ENCODE measurements around the gene PFKP.
"Not testable (repeated sequence)": the region's sequence is repeated elsewhere in the genome, so short reads cannot be mapped to it uniquely, and the experiment has no call there.

The PFKP gene

GRCh38 chr10:3046981-3047547, 20.3 kb upstream of the PFKP start:
- DNase-seq (ENCODE audit: low read depth): no peak

DNA sequence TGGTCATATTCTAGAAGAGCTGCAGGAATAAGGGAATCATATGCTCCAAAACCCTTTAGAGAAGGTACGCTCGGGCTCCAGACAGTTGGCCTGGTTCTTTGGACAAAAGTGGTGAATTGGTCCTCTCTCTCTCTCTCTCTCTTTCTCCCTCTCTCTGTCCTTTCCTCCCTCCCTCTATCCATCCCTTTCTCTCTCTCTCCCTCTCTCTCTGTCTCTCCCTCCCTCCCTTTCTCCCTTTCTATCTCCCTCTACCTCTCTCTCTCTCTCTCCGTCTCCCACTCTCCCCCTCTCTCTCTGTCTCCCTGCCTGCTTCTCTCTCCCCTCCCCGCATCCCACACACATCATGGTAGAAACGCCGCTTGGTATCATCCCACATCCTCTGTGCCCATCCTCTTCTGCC, 19.8 kb upstream of the PFKP start:
- no peak for DNase-seq (ENCODE audit: low read depth)

GRCh38 chr10:3048119-3049019, 19.0 kb upstream of the PFKP start:
- peak; percentile 72 for DNase-seq (ENCODE audit: low read depth)

DNA sequence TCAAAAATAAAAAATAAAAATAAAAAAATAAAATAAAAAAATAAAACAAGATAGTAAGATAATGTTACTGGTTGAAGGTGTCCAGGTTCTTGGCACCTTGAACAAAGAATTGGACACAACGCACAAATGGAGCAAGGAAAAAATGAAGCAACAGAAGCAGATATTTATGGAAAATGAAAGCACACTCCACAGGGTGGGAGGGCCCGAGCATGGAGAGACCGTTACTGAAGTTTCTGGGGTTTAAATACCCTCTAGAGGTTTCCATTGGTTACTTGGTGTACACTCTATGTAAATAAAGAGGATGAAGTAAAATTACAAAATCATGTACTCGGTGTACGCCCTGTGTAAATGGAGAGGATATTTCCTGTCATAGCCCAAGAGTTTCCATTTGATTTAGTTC, 15.7 kb upstream of the PFKP start:
- DNase-seq (ENCODE audit: low read depth): no peak

- DNase-seq (ENCODE audit: low read depth): no peak
Measured at GRCh38 chr10:3053155-3053554, 14.2 kb upstream of the PFKP start.

- DNase-seq (ENCODE audit: low read depth): no peak
Measured at GRCh38 chr10:3054183-3054850, 13.0 kb upstream of the PFKP start.

DNA sequence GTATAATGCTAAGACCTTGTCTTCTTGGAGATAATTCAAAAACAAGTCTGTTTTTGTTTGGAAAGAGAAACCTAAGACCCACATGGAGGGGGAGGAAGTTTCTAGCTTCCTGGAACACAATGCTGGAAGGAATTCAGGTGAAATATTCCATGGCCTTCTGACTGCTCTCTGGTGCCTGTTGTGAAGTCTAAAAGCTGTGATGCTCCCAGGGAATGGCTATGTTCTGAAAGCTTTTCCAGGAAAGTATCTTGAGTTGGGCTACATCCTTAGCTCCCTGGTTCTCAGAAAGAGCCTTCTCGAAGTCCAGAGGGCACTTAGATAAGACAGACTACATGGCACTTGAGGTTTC, 12.5 kb upstream of the PFKP start:
- no peak for DNase-seq (ENCODE audit: low read depth)

- DNase-seq (ENCODE audit: low read depth): no peak
Measured at GRCh38 chr10:3056280-3057037, 10.9 kb upstream of the PFKP start.

GRCh38 chr10:3057946-3058345, 9.4 kb upstream of the PFKP start:
- no peak for DNase-seq (ENCODE audit: low read depth)

DNA sequence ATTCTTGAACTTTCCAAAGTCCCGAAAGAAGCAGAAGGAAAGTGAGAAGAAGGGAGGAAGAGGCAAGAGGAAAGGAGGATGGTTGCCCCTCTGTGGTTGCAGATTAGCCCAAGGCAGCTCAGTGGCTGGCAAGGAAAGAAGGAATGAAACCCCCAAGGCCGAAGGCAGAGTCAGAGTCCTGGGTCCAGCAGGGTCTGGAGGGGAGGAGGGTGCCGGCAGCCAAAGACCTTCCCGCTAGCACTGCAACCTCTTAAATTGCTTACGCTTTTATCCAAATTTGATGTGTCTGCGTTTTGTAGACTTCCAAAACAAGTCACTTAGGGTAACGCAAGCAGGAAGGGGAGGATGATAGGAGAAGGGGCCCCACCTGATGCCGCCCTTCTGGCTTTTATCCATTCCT, 7.4 kb upstream of the PFKP start:
- DNase-seq (ENCODE audit: low read depth): no peak

DNA sequence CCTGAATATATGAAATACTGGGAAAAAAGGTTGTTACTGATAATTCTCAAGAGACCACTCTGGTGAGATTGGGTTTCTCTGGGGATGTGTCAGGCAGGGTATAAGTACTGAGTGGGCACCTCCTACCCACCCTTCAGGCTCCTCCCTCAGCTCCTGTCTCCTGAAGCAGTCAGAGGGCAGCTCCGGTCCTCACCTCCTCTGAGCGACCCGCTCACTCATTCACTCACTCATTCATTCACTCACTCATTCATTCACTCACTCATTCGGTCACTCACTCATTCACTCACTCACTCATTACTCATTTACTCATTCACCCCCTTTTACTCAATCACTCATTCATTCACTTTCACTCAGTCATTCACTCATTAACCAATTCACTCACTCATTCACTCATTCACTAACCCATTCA, 6.9 kb upstream of the PFKP start:
- no peak for DNase-seq (ENCODE audit: low read depth)

DNA sequence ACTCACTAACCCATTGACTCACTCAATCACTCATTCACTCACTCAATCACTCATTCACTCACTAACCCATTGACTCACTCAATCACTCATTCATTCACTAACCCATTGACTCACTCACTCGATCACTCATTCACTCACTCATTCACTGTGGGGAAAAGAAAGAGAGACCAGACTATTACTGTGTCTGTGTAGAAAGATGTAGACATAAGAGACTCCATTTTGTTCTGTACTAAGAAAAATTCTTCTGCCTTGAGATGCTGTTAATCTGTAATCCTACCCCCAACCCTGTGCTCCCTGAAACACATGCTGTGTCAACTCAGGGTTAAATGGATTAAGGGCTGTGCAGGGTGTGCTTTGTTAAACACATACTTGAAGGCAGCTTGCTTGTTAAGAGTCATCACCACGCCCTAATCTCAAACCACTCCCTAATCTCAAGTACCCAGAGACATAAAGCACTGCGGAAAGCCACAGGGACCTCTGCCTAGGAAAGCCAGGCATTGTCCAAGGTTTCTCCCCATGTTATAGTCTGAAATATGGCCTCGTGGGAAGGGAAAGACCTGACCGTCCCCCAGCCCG, 5.9 kb upstream of the PFKP start:
- DNase-seq (ENCODE audit: low read depth): not testable (repeated sequence)

DNA sequence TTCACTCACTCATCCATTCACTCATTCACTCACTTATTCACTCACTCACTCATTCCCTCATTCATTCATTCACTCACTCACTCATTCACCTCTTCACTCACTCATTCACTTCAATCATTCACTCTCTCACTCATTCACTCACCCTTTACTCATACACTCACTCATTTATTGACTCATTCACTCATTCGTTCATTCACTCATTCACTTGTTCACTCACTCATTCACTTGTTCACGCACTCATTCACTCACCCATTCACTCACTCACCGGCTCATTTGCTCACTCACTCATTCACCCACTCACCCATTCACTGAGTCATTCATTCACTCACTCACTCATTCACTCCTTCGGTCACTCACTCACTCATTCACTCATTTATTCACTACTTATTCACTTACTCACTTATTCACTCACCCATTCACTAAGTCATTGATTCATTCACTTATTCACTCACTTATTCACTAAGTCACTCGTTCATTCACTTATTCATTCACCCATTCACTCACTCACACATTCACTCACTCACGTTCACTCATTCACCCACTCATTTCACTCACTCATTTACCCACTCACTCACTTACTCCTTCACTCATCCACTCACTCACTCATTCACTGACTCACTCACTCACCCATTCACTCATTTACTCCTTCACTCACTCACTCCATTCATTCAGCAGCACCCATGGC, 4.7 kb upstream of the PFKP start:
- no peak for DNase-seq (ENCODE audit: low read depth)

- DNase-seq (ENCODE audit: low read depth): no peak
Measured at GRCh38 chr10:3064423-3064822, 2.9 kb upstream of the PFKP start.

GRCh38 chr10:3065622-3066021, 1.7 kb upstream of the PFKP start:
- DNase-seq (ENCODE audit: low read depth): no peak

- DNase-seq (ENCODE audit: low read depth): no peak
Measured at GRCh38 chr10:3066317-3067117, 831 bp upstream of the PFKP start.

GRCh38 chr10:3067859-3068179, 471 bp downstream of the PFKP start:
- DNase-seq (ENCODE audit: low read depth): no peak

- no peak for DNase-seq (ENCODE audit: low read depth)
Measured at GRCh38 chr10:3068201-3068967, 1.0 kb downstream of the PFKP start.

DNA sequence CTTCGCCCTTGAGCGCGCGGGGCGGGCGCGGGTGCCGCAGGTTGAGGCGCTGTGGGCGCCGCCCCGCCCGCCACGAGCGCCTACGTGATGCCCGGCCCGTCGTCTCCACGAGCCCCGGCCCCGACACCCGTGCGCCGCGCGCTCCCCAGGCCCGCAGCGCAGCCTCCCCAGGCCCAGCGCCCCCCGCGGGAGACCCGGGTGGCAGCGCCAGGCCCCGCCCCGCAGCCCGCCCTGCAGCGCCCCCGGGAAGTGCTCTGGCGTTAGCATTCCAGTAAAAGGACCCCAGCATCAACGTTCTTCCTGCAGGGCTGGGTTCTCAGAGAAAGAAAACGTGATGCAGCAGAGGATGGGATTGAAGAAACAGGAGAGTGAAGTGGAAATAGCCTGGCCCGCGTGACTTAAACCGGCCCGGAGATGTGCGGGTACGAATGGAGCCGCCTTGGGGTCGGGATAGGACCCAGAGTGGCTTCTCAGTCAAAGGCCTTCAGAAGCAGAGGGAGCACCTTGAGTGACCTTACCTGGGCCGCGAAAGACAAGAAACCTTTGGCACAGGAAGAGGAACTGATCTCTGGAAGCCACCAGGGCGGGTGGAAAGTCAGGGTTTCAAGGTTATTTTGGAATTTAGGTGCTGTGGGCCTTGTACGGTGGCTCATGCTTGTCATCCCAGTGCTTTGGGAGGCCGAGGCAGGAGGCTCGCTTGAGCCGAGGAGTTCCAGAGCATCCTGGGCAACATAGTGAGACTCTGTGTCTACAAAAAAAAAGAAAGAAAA, 1.8 kb downstream of the PFKP start:
- no peak for DNase-seq (ENCODE audit: low read depth)
